K562 (cell line): Measurements from ENCODE around the gene PTOV1. TPM values are rescaled to one million over a fixed set of nuclear protein-coding genes. Genes with fewer than 3 reads are reported as not detected.
A peak's percentile ranks its signal among the peaks of the same experiment; 100 is the strongest.

Experiments used
- BRD4 ChIP-seq: fragments of 200-600 bp; sonication (generic); IDR thresholded peaks from 2 replicates; pipeline ENCODE4 v1.6.1; 2017; ENCODE audit warnings: inconsistent platforms
- CC2D1A ChIP-seq: fragments of 450-650 bp; IDR thresholded peaks from 2 replicates; pipeline ENCODE4 v1.6.1; 2017; ENCODE audit warnings: mild to moderate bottlenecking
- CREB1 ChIP-seq, 2 experiments: sonication (generic) in 1 of 2; formaldehyde crosslinking in 1 of 2; IDR thresholded peaks; 2 replicates each; pipeline versions ENCODE4 v1.6.1 to v1.8.0; 2012 to 2022; ENCODE audit warnings: inconsistent platforms in 1 of 2, mild to moderate bottlenecking in 1 of 2, missing genetic modification reagents in 1 of 2, moderate library complexity in 1 of 2
- CREM ChIP-seq: IDR thresholded peaks from 2 replicates; pipeline ENCODE4 v1.6.1; 2014; ENCODE audit warnings: antibody characterized with exemption, low read depth
- FIP1L1 ChIP-seq: fragments of 200-400 bp; formaldehyde crosslinking; IDR thresholded peaks from 2 replicates; pipeline ENCODE4 v1.6.1; 2018; ENCODE audit warnings: mild to moderate bottlenecking, low read depth, low read length; ENCODE audit not compliant: poor library complexity, severe bottlenecking
- FOS ChIP-seq: IDR thresholded peaks from 3 replicates; pipeline ENCODE4 v1.6.1; 2011; ENCODE audit not compliant: insufficient read length; ENCODE audit errors: extremely low read depth
- FOXJ2 ChIP-seq: fragments of 200-800 bp; sonication (Bioruptor generic); IDR thresholded peaks from 2 replicates; pipeline ENCODE4 v1.6.1; 2016; ENCODE audit warnings: missing genetic modification characterization, missing compliant biosample characterization
- KDM5B ChIP-seq: fragments of 200-600 bp; sonication (generic); IDR thresholded peaks from 2 replicates; pipeline ENCODE4 v1.6.1; 2012; ENCODE audit warnings: low read depth, mild to moderate bottlenecking, moderate library complexity, low read length, control low read depth, inconsistent platforms; ENCODE audit not compliant: insufficient replicate concordance
- MCM3 ChIP-seq: fragments of 450-650 bp; IDR thresholded peaks from 2 replicates; pipeline ENCODE4 v1.6.1; 2016
- MTA1 ChIP-seq: fragments of 450-650 bp; IDR thresholded peaks from 2 replicates; pipeline ENCODE4 v1.6.1; 2017; ENCODE audit warnings: borderline replicate concordance
- NR2C1 ChIP-seq, 2 experiments: fragments of 450-650 bp; IDR thresholded peaks; 2 replicates each; pipeline ENCODE4 v1.6.1; 2017; ENCODE audit warnings: mild to moderate bottlenecking in 2 of 2, antibody characterized with exemption in 1 of 2, inconsistent platforms in 1 of 2, missing compliant biosample characterization in 1 of 2, missing genetic modification characterization in 1 of 2
- PCBP2 ChIP-seq: fragments of 200-400 bp; formaldehyde crosslinking; IDR thresholded peaks from 2 replicates; pipeline ENCODE4 v1.6.1; 2018; ENCODE audit warnings: low read length, low read depth, mild to moderate bottlenecking, moderate library complexity; ENCODE audit not compliant: poor library complexity, severe bottlenecking
- POLR2AphosphoS5 ChIP-seq: IDR thresholded peaks from 2 replicates; pipeline ENCODE4 v1.6.1; 2011; ENCODE audit warnings: mild to moderate bottlenecking, low read depth, low read length, moderate library complexity; ENCODE audit not compliant: control insufficient read depth, insufficient read depth
- RBM25 ChIP-seq: fragments of 200-400 bp; formaldehyde crosslinking; IDR thresholded peaks from 2 replicates; pipeline ENCODE4 v1.6.1; 2018; ENCODE audit warnings: low read length, low read depth, moderate library complexity; ENCODE audit not compliant: severe bottlenecking
- THRAP3 ChIP-seq: fragments of 450-650 bp; IDR thresholded peaks from 2 replicates; pipeline ENCODE4 v1.6.1; 2016; ENCODE audit warnings: mild to moderate bottlenecking, inconsistent platforms, borderline replicate concordance
- ZNF212 ChIP-seq: fragments of 450-650 bp; formaldehyde crosslinking; IDR thresholded peaks from 2 replicates; pipeline ENCODE4 v1.4.0; 2020; ENCODE audit warnings: mild to moderate bottlenecking
- ZNF24 ChIP-seq: fragments of 450-650 bp; IDR thresholded peaks from 2 replicates; pipeline ENCODE4 v1.6.1; 2016
- ZNF3 ChIP-seq: fragments of 250-450 bp; sonication (Bioruptor Pico); IDR thresholded peaks from 2 replicates; pipeline ENCODE4 v1.5.0; 2021; ENCODE audit warnings: mild to moderate bottlenecking, moderate library complexity
- ZZZ3 ChIP-seq: fragments of 450-650 bp; IDR thresholded peaks from 2 replicates; pipeline ENCODE4 v1.6.1; 2016; ENCODE audit warnings: antibody characterized with exemption, mild to moderate bottlenecking, moderate library complexity
- polyA plus RNA-seq, 8 experiments: library from polyadenylated mRNA; depleted of rRNA in 4 of 8; stranded (reverse) in 5 of 8; unstranded in 3 of 8; fragments of >200 nt; fragmentation: Nextera tagmentation in 2 of 8; fragmentation: Illumina TruSeq in 1 of 8; extraction: Ambion mirVana in 2 of 8; extraction: Trizol in 1 of 8; gene quantifications; 2 replicates each; pipeline versions ENCODE4 v1.2.1 to v1.2.3, GENCODE V29; 2011 to 2014; ENCODE audit warnings: inconsistent platforms in 1 of 8, missing spikeins in 1 of 8
- total RNA-seq, 7 experiments: library from RNA; depleted of rRNA in 6 of 7; stranded (reverse); fragments of >200 nt in 6 of 7; fragmentation: Illumina TruSeq in 2 of 7; extraction: Trizol in 2 of 7; gene quantifications; 2 replicates each; pipeline versions ENCODE4 v1.2.1 to v1.2.3, GENCODE V29; 2011 to 2021; ENCODE audit warnings: low replicate concordance in 1 of 7
- TF ChIP-seq, protein P1 (sequence below): fragments of 450-650 bp; formaldehyde crosslinking; IDR thresholded peaks from 2 replicates; pipeline ENCODE4 v1.4.0; 2020; ENCODE audit warnings: mild to moderate bottlenecking, moderate library complexity
- TF ChIP-seq, protein P2 (sequence below): sonication (generic); formaldehyde crosslinking; IDR thresholded peaks from 2 replicates; pipeline ENCODE4 v1.8.1; 2022; ENCODE audit warnings: missing genetic modification reagents
- TF ChIP-seq, protein P3 (sequence below): fragments of 250-450 bp; sonication (Bioruptor Pico); IDR thresholded peaks from 2 replicates; pipeline ENCODE4 v1.8.0; 2022; ENCODE audit warnings: moderate library complexity, mild to moderate bottlenecking, inconsistent platforms
- TF ChIP-seq, protein P4 (sequence below): sonication (generic); formaldehyde crosslinking; IDR thresholded peaks from 2 replicates; pipeline ENCODE4 v1.9.0; 2022; ENCODE audit warnings: mild to moderate bottlenecking, missing genetic modification reagents

PTOV1 gene
- total and polyA plus RNA-seq, 9 of the 15 experiments (the other 6 are each of a cell fraction or from before 2014, with no cell fraction given) = 4.9 to 169 (median 43.5) TPM

DNA sequence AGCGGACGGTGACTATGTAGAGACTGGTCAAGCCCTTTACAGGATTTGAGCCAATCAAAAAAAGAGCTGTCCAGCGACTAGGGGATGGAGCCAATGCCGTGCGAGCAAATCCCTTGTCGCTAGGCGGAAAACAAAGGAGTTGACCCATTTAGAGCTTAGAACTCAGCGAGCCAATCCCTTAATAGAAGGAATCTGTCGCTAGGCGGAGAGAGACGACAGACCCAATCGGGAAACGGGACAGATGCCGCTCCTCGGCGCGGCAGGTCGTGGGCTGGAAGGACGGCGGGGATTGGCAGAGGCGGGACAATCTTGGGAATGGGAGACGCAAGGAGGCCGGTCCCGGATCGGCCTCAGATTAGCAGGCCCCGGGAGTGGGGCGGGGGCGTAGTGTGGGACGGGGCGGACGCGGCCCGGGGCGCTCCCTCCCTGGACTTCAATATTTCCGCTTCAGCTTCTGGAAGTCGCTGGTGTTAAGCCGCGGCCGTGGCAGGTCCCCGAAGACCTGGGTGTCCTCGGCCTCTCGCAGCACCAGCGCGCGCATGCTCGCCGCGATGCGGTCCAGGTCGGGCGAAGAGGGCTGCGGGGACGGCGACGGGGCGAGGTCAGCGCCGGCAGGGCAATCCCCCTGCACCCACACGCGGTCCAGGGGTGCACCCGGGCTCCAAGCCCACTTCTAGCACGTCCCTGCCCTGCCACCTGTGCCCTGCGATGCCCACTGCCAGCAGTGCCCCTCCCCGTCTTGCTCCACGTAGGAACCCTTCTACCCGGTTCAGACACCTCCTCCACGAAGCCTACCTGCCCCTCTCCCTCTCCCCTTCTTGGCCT is 18.7 kb downstream of the PTOV1 start (continued):
- TF ChIP-seq KDM5B = no peak
- no peak for TF ChIP-seq PCBP2
- no peak for TF ChIP-seq ZNF3 (CRISPR knock-in tag)
- no peak for TF ChIP-seq MCM3
- no peak for TF ChIP-seq THRAP3
- no peak for TF ChIP-seq BRD4
- peak; percentile 90 for TF ChIP-seq CREM
- no peak for TF ChIP-seq ZNF24
- no peak for TF ChIP-seq FIP1L1
- TF ChIP-seq MTA1 = no peak
- peak; percentile 16; the same call in 1 of the 2 replicates for TF ChIP-seq POLR2AphosphoS5
- TF ChIP-seq ZZZ3 = no peak
- TF ChIP-seq RBM25 = peak; percentile 62
- peak; percentile 92 for TF ChIP-seq FOS
- TF ChIP-seq, protein P1, sequence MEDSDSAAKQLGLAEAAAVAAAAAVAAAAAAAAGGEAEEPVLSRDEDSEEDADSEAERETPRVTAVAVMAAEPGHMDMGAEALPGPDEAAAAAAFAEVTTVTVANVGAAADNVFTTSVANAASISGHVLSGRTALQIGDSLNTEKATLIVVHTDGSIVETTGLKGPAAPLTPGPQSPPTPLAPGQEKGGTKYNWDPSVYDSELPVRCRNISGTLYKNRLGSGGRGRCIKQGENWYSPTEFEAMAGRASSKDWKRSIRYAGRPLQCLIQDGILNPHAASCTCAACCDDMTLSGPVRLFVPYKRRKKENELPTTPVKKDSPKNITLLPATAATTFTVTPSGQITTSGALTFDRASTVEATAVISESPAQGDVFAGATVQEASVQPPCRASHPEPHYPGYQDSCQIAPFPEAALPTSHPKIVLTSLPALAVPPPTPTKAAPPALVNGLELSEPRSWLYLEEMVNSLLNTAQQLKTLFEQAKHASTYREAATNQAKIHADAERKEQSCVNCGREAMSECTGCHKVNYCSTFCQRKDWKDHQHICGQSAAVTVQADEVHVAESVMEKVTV (CRISPR knock-in tag) = no peak
- TF ChIP-seq CC2D1A = peak; percentile 99
- TF ChIP-seq, protein P2, sequence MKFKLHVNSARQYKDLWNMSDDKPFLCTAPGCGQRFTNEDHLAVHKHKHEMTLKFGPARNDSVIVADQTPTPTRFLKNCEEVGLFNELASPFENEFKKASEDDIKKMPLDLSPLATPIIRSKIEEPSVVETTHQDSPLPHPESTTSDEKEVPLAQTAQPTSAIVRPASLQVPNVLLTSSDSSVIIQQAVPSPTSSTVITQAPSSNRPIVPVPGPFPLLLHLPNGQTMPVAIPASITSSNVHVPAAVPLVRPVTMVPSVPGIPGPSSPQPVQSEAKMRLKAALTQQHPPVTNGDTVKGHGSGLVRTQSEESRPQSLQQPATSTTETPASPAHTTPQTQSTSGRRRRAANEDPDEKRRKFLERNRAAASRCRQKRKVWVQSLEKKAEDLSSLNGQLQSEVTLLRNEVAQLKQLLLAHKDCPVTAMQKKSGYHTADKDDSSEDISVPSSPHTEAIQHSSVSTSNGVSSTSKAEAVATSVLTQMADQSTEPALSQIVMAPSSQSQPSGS (CRISPR knock-in tag) = no peak
- TF ChIP-seq, protein P3, sequence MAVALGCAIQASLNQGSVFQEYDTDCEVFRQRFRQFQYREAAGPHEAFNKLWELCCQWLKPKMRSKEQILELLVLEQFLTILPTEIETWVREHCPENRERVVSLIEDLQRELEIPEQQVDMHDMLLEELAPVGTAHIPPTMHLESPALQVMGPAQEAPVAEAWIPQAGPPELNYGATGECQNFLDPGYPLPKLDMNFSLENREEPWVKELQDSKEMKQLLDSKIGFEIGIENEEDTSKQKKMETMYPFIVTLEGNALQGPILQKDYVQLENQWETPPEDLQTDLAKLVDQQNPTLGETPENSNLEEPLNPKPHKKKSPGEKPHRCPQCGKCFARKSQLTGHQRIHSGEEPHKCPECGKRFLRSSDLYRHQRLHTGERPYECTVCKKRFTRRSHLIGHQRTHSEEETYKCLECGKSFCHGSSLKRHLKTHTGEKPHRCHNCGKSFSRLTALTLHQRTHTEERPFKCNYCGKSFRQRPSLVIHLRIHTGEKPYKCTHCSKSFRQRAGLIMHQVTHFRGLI (CRISPR knock-in tag) = no peak
- TF ChIP-seq FOXJ2 = peak; percentile 74; the same call in 1 of the 2 replicates
- no peak for TF ChIP-seq NR2C1 (IDR thresholded peaks at IDR 0.05)
- TF ChIP-seq NR2C1 (tag; IDR thresholded peaks at IDR 0.05) = no peak
- peak; percentile 84 for TF ChIP-seq CREB1 (IDR thresholded peaks at IDR 0.05)
- peak; percentile 91 for TF ChIP-seq CREB1 (CRISPR knock-in tag; IDR thresholded peaks at IDR 0.05)
- TF ChIP-seq, protein P4, sequence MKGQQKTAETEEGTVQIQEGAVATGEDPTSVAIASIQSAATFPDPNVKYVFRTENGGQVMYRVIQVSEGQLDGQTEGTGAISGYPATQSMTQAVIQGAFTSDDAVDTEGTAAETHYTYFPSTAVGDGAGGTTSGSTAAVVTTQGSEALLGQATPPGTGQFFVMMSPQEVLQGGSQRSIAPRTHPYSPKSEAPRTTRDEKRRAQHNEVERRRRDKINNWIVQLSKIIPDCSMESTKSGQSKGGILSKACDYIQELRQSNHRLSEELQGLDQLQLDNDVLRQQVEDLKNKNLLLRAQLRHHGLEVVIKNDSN = no peak
- 0 out of 2 replicates have a peak, but pooled peaks have one; percentile 25 for TF ChIP-seq ZNF212 (CRISPR knock-in tag)
